ENCODE results near the gene TTYH1. TPM values are rescaled to one million over a fixed set of nuclear protein-coding genes. Genes with fewer than 3 reads are reported as not detected.
A peak's percentile ranks its signal among the peaks of the same experiment; 100 is the strongest.

Gene TTYH1
- total RNA-seq, 1 donor = not detected

GRCh38 chr19:54448774-54449700 lies 33.8 kb downstream of the TTYH1 start, which contains the start of gene LENG8:
LENG8 (plus strand) TSS chr19:54449199; CDS start chr19:54451345, 2,146 bp downstream.
- peak; percentile 99 for DNase-seq (ENCODE audit: insufficient read length, low spot score, missing footprints)
- Histone ChIP-seq H3K79me2 (ENCODE audit: insufficient read depth, low read length) (peaks cover 72% of the 10 kb centered on the region), H3K4me3 (ENCODE audit: insufficient read depth, low read length) (peak within 1 kb of the TSS; percentile 95), H3K27me3 (ENCODE audit: insufficient read depth, low read length) (no peaks in the 10 kb centered on the region), H3K4me1 (ENCODE audit: insufficient read depth, low read length) (peaks cover 28% of the 10 kb centered on the region), H3K36me3 (ENCODE audit: insufficient read depth, low read length) (peaks cover 30% of the 10 kb centered on the region), H3K27ac (ENCODE audit: low read depth, low read length) (peak within 1 kb of the TSS; percentile 99), H2AFZ (ENCODE audit: low read length) (peak within 1 kb of the TSS; percentile 88), H4K20me1 (ENCODE audit: insufficient read depth, low read length) (peaks cover 46% of the 10 kb centered on the region), H3K9me3 (ENCODE audit: low read depth, low read length) (no peaks in the 10 kb centered on the region), H3K4me2 (ENCODE audit: insufficient read depth, low read length) (peak within 1 kb of the TSS; percentile 91)
- TF ChIP-seq, protein P1, sequence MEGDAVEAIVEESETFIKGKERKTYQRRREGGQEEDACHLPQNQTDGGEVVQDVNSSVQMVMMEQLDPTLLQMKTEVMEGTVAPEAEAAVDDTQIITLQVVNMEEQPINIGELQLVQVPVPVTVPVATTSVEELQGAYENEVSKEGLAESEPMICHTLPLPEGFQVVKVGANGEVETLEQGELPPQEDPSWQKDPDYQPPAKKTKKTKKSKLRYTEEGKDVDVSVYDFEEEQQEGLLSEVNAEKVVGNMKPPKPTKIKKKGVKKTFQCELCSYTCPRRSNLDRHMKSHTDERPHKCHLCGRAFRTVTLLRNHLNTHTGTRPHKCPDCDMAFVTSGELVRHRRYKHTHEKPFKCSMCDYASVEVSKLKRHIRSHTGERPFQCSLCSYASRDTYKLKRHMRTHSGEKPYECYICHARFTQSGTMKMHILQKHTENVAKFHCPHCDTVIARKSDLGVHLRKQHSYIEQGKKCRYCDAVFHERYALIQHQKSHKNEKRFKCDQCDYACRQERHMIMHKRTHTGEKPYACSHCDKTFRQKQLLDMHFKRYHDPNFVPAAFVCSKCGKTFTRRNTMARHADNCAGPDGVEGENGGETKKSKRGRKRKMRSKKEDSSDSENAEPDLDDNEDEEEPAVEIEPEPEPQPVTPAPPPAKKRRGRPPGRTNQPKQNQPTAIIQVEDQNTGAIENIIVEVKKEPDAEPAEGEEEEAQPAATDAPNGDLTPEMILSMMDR (IDR thresholded peaks at IDR 0.05; ENCODE audit: extremely low read depth, low read depth, low read length) = no peak

GRCh38 chr19:54449701-54450069 lies 34.4 kb downstream of the TTYH1 start:
- Histone ChIP-seq H3K79me2 (ENCODE audit: insufficient read depth, low read length) (peaks cover 78% of the 10 kb centered on the region), H3K4me2 (ENCODE audit: insufficient read depth, low read length) (peak overlapping the region; percentile 91), H2AFZ (ENCODE audit: low read length) (no peak overlapping the region), H4K20me1 (ENCODE audit: insufficient read depth, low read length) (peaks cover 53% of the 10 kb centered on the region), H3K27me3 (ENCODE audit: insufficient read depth, low read length) (no peaks in the 10 kb centered on the region), H3K9me3 (ENCODE audit: low read depth, low read length) (no peaks in the 10 kb centered on the region), H3K27ac (ENCODE audit: low read depth, low read length) (peak overlapping the region; percentile 99), H3K4me3 (ENCODE audit: insufficient read depth, low read length) (peak overlapping the region; percentile 95), H3K4me1 (ENCODE audit: insufficient read depth, low read length) (peaks cover 28% of the 10 kb centered on the region), H3K36me3 (ENCODE audit: insufficient read depth, low read length) (peaks cover 36% of the 10 kb centered on the region)
- TF ChIP-seq, protein P1 (IDR thresholded peaks at IDR 0.05; ENCODE audit: extremely low read depth, low read depth, low read length) = no peak
- peak; percentile 83 for DNase-seq (ENCODE audit: insufficient read length, low spot score, missing footprints)

- DNase-seq (ENCODE audit: insufficient read length, low spot score, missing footprints) = peak; percentile 94
- Histone ChIP-seq H3K27ac (ENCODE audit: low read depth, low read length) (peak overlapping the region; percentile 99), H3K9me3 (ENCODE audit: low read depth, low read length) (no peaks in the 10 kb centered on the region)
Observed at GRCh38 chr19:54451331-54451871, 36.1 kb downstream of the TTYH1 start.

More at GRCh38 chr19:54451331-54451871, 36.1 kb downstream of the TTYH1 start:
- Histone ChIP-seq H3K4me3 (ENCODE audit: insufficient read depth, low read length) (peak overlapping the region; percentile 95), H3K79me2 (ENCODE audit: insufficient read depth, low read length) (peaks cover 95% of the 10 kb centered on the region), H3K4me2 (ENCODE audit: insufficient read depth, low read length) (peak overlapping the region; percentile 91), H2AFZ (ENCODE audit: low read length) (no peak overlapping the region), H3K27me3 (ENCODE audit: insufficient read depth, low read length) (no peaks in the 10 kb centered on the region), H3K36me3 (ENCODE audit: insufficient read depth, low read length) (peaks cover 49% of the 10 kb centered on the region), H4K20me1 (ENCODE audit: insufficient read depth, low read length) (peaks cover 65% of the 10 kb centered on the region), H3K4me1 (ENCODE audit: insufficient read depth, low read length) (peaks cover 28% of the 10 kb centered on the region)
- TF ChIP-seq, protein P1 (IDR thresholded peaks at IDR 0.05; ENCODE audit: extremely low read depth, low read depth, low read length) = no peak
